Lung (tissue), 12 donors: Measurements from ENCODE around the gene RASL10A. TPM values are rescaled to one million over a fixed set of nuclear protein-coding genes. Genes with fewer than 3 reads are reported as not detected.

Experiments
- ATAC-seq: fragments of 200-7000 bp; cut with Tn5 transposase; one replicate; pipeline ENCODE4 v1.9.1; 2020; ENCODE audit warnings: moderate number of reproducible peaks; ENCODE audit not compliant: insufficient read depth, low FRiP score
- DNase-seq, 3 donors: peaks; one replicate each; pipeline ENCODE4 v3.0.0-alpha.2; 2013 to 2017
- H3K27ac ChIP-seq, 2 donors: one replicate each; pipeline ENCODE4 v1.5.1; 2013; ENCODE audit warnings: mild to moderate bottlenecking in 2 of 2, moderate library complexity in 2 of 2, control low read depth in 1 of 2, inconsistent platforms in 1 of 2, low read depth in 1 of 2, low read length in 1 of 2
- H3K27me3 ChIP-seq, 3 donors: one replicate each; pipeline ENCODE4 v1.5.1; 2013; ENCODE audit warnings: low read length in 2 of 3; ENCODE audit not compliant: control insufficient read depth in 3 of 3, insufficient read depth in 3 of 3
- H3K36me3 ChIP-seq, 4 donors: one replicate each; pipeline ENCODE4 v1.5.1; 2013; ENCODE audit warnings: low read length in 4 of 4, mild to moderate bottlenecking in 1 of 4, moderate library complexity in 1 of 4; ENCODE audit not compliant: control insufficient read depth in 4 of 4, insufficient read depth in 4 of 4
- H3K4me1 ChIP-seq, 5 donors: one replicate each; pipeline ENCODE4 v1.5.1; 2013; ENCODE audit warnings: low read length in 5 of 5, mild to moderate bottlenecking in 2 of 5, moderate library complexity in 1 of 5; ENCODE audit not compliant: control insufficient read depth in 5 of 5, insufficient read depth in 5 of 5
- H3K4me3 ChIP-seq: one replicate; pipeline ENCODE4 v1.5.1; 2013; ENCODE audit warnings: mild to moderate bottlenecking, control low read depth, moderate library complexity
- H3K9ac ChIP-seq, 2 donors: one replicate each; pipeline ENCODE4 v1.5.1; 2013; ENCODE audit warnings: low read length in 2 of 2, control low read depth in 1 of 2; ENCODE audit not compliant: insufficient read depth in 1 of 2
- H3K9me3 ChIP-seq, 4 donors: one replicate each; pipeline ENCODE4 v1.5.1; 2013; ENCODE audit warnings: low read length in 3 of 4, mild to moderate bottlenecking in 1 of 4, moderate library complexity in 1 of 4; ENCODE audit not compliant: control insufficient read depth in 4 of 4, insufficient read depth in 3 of 4
- CTCF ChIP-seq: IDR thresholded peaks from 2 replicates; pipeline ENCODE4 v1.5.1; 2012; ENCODE audit warnings: mild to moderate bottlenecking; ENCODE audit errors: control extremely low read depth, extremely low read depth
- WGBS, 2 donors: extraction: QIAGEN DNeasy Blood & Tissue Kit; methylation state at CpG; one replicate each; pipeline ENCODE4 v1.1.7; 2013; 5-methylcytosine and 5-hydroxymethylcytosine counted together
- polyA plus RNA-seq, 2 donors: library from polyadenylated mRNA; stranded (reverse); fragments of 200-250 nt; gene quantifications; one replicate each; pipeline ENCODE4 v1.2.1, GENCODE V29; 2013
- total RNA-seq, 2 donors: library from RNA; depleted of rRNA in 1 of 2; stranded (reverse); fragments of >200 nt in 1 of 2; gene quantifications; one replicate each; pipeline ENCODE4 v1.2.1, GENCODE V29; 2014 to 2021
- donor health status: control.
- donor health status: control.
- donor health status: Bipolar disorder and iron deficiency.
- donor health status: healthy.
- donor health status: DM: yes; HTN: yes; CAD: no.

Gene RASL10A
- total and polyA plus RNA-seq, 4 donors: 0.71 to 3.3 (median 2.0) TPM; not detected in 1

GRCh38 chr22:29306835-29307595 lies 8.5 kb downstream of the RASL10A start:
- no peak for TF ChIP-seq CTCF

GRCh38 chr22:29306175-29306834 lies 9.2 kb downstream of the RASL10A start, which contains the start of gene GAS2L1:
Gene GAS2L1, plus strand, starts transcription at chr22:29306650. Its CDS starts 1,456 bp downstream, at chr22:29308106.
- H3K27ac ChIP-seq: peak within 1 kb of the TSS; percentile 62 to 90
- peak; percentile 41 for TF ChIP-seq CTCF

More at GRCh38 chr22:29306835-29307595, 8.5 kb downstream of the RASL10A start:
- H3K9ac ChIP-seq: peak overlapping the region in 1 of 2 donors; percentile 26
- no peaks in the 10 kb centered on the region for H3K9me3 ChIP-seq
- H3K27me3 ChIP-seq: no peaks in the 10 kb centered on the region
- H3K36me3 ChIP-seq: peaks cover 0 to 1% (median under 1%) of the 10 kb centered on the region in 4 donors
- DNase-seq (peak; percentile 85 to 88 (median 88)), ATAC-seq (peak; percentile 67)
- H3K27ac ChIP-seq: peak overlapping the region; percentile 62 to 90
- 6 to 13% methylated on average over 68 to 83 of the region's 83 CpGs for WGBS, 2 donors
- H3K4me3 ChIP-seq: peak overlapping the region; percentile 76
- peaks cover 0 to 42% (median 4%) of the 10 kb centered on the region in 5 donors for H3K4me1 ChIP-seq

GRCh38 chr22:29305836-29306174 lies 9.7 kb downstream of the RASL10A start:
- ATAC-seq: no peak
- TF ChIP-seq CTCF: no peak
- no peak for DNase-seq
- H3K9me3 ChIP-seq: no peaks in the 10 kb centered on the region
- no peak overlapping the region for H3K9ac ChIP-seq
- H3K27ac ChIP-seq: peak overlapping the region in 1 of 2 donors; percentile 17
- peaks cover 0 to 37% (median 4%) of the 10 kb centered on the region in 5 donors for H3K4me1 ChIP-seq
- no peaks in the 10 kb centered on the region for H3K27me3 ChIP-seq
- WGBS, 2 donors: 52 to 53% methylated on average over 7 of the region's 7 CpGs
- H3K36me3 ChIP-seq: peaks cover 0 to 4% (median 3%) of the 10 kb centered on the region in 4 donors
- no peak overlapping the region for H3K4me3 ChIP-seq

More at GRCh38 chr22:29306175-29306834, 9.2 kb downstream of the RASL10A start, which contains the start of gene GAS2L1:
- H3K4me1 ChIP-seq: peaks cover 0 to 39% (median 4%) of the 10 kb centered on the region in 5 donors
- ATAC-seq (peak; percentile 67), DNase-seq (peak; percentile 90 to 92 (median 91))
- H3K4me3 ChIP-seq: peak within 1 kb of the TSS; percentile 76
- peaks cover 0 to 4% (median 0%) of the 10 kb centered on the region in 4 donors for H3K36me3 ChIP-seq
- WGBS, 2 donors: 0% methylated on average over 39 to 40 of the region's 40 CpGs
- H3K9me3 ChIP-seq: no peaks in the 10 kb centered on the region
- peak within 1 kb of the TSS in 1 of 2 donors; percentile 26 for H3K9ac ChIP-seq
- no peaks in the 10 kb centered on the region for H3K27me3 ChIP-seq
